Kidney (tissue), 14 donors: Measurements from ENCODE around the gene SIK3. TPM values are rescaled to one million over a fixed set of nuclear protein-coding genes. Genes with fewer than 3 reads are reported as not detected.

Source experiments
- DNase-seq, 5 donors: peaks; one replicate each; pipeline ENCODE4 v3.0.0-alpha.2; 2013 to 2020
- FAIRE-seq: peaks from 2 replicates; lab custom pipeline; 2012; peaks lifted over from hg19 to GRCh38; lab: Jason Lieb, UNC
- H3K27ac ChIP-seq, 2 donors: one replicate each; pipeline ENCODE4 v1.7.0; 2013; ENCODE audit warnings: low read depth in 2 of 2, low read length in 2 of 2, inconsistent platforms in 1 of 2
- H3K27me3 ChIP-seq: one replicate; pipeline ENCODE4 v1.7.1; 2013; ENCODE audit warnings: low read length, inconsistent platforms; ENCODE audit not compliant: control insufficient read depth, insufficient read depth
- H3K36me3 ChIP-seq, 3 donors: one replicate each; pipeline versions ENCODE4 v1.7.0 to v1.7.1; 2013; ENCODE audit warnings: low read length in 3 of 3, control low read depth in 1 of 3, inconsistent platforms in 1 of 3; ENCODE audit not compliant: insufficient read depth in 3 of 3, control insufficient read depth in 2 of 3
- H3K4me1 ChIP-seq, 3 donors: one replicate each; pipeline versions ENCODE4 v1.7.0 to v1.7.1; 2013; ENCODE audit warnings: low read length in 3 of 3, inconsistent platforms in 1 of 3, low read depth in 1 of 3; ENCODE audit not compliant: control insufficient read depth in 2 of 3, insufficient read depth in 2 of 3
- H3K4me3 ChIP-seq, 3 donors: one replicate each; pipeline versions ENCODE4 v1.7.0 to v1.8.1; 2013; ENCODE audit warnings: low read length in 3 of 3, control low read depth in 1 of 3, inconsistent platforms in 1 of 3
- H3K9ac ChIP-seq, 3 donors: one replicate each; pipeline versions ENCODE4 v1.7.0 to v1.7.1; 2013; ENCODE audit warnings: low read length in 3 of 3, control low read depth in 1 of 3, inconsistent platforms in 1 of 3
- H3K9me3 ChIP-seq, 3 donors: one replicate each; pipeline versions ENCODE4 v1.7.0 to v1.7.1; 2013; ENCODE audit warnings: low read length in 3 of 3, control low read depth in 1 of 3, inconsistent platforms in 1 of 3; ENCODE audit not compliant: control insufficient read depth in 2 of 3, insufficient read depth in 1 of 3
- intact Hi-C: fragments of 100-400 bp; cut with DNase I; formaldehyde crosslinking; loops from one replicate; pipeline ENCODE4 v1.11.1; 2022
- polyA plus RNA-seq: library from polyadenylated mRNA; stranded (reverse); fragments of 350-450 nt; fragmentation: Illumina TruSeq; extraction: RNeasy Lipid Tissue Mini Kit (QIAGEN cat#74804); gene quantifications from one replicate; pipeline ENCODE4 v1.2.3, GENCODE V29; 2014; ENCODE audit warnings: low read depth, low replicate concordance; ENCODE audit not compliant: insufficient read depth
- total RNA-seq: library from RNA; stranded (reverse); fragmentation: NEBNext Ultra II Directional; extraction: Animal tissue kit (Norgen Biotek cat#: 25700); gene quantifications from one replicate; pipeline ENCODE4 v1.2.1, GENCODE V29; 2021
- TF ChIP-seq, protein P1 (sequence below): IDR thresholded peaks from 3 replicates; pipeline ENCODE4 v1.5.1; 2012; ENCODE audit warnings: mild to moderate bottlenecking, moderate library complexity, borderline replicate concordance; ENCODE audit not compliant: insufficient read depth; ENCODE audit errors: extremely low read depth
- donor health status: control.
- donor health status: control.
- donor health status: control.
- donor health status: control.
- donor health status: control.
- donor health status: DM: yes; HTN: yes; CAD: no.
- donor health status: Normal renal cell carcinoma (clear cell type).

The SIK3 gene
- total and polyA plus RNA-seq, 2 donors from 2014 or later = 12.3 to 50.7 TPM

DNA sequence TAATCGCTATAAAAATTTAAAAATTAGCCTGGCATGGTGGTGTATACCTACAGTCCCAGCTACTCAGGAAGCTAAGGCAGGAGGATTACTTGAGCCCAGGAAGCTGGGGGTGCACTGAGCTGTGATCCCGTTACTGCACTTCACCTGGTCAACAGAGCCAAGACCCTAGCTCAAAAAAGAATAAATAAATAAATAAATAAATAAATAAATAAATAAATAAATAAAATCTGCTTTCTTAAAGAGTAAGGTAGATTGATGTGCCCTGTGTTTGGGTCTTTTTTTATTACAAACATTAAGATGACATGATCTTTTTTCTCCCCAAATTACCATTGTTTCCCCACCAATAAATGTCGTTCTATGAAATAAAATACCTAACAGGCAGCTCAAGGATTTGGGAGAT lies 146.5 kb downstream of the SIK3 start:
- FAIRE-seq (no peak), DNase-seq (no peak)

DNA sequence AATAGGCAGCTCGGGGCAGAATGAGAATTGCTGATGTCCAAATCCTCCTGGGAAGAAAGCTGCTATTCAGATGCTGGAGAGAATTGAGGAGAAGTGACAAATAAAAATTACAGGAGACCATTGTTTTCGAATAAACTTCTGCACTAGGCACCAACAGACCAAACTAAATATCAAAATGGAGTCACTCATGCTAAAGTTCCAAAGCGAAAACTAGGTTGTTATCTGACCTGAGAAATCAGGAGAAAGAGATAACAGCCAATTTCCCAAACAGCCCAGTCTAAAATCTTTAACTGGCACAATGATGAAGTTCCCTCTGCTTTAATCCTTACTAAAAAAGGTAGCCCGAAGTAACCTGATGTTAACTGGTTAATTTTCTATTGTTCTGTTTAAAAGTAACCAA lies 148.0 kb downstream of the SIK3 start:
- TF ChIP-seq, protein P1, sequence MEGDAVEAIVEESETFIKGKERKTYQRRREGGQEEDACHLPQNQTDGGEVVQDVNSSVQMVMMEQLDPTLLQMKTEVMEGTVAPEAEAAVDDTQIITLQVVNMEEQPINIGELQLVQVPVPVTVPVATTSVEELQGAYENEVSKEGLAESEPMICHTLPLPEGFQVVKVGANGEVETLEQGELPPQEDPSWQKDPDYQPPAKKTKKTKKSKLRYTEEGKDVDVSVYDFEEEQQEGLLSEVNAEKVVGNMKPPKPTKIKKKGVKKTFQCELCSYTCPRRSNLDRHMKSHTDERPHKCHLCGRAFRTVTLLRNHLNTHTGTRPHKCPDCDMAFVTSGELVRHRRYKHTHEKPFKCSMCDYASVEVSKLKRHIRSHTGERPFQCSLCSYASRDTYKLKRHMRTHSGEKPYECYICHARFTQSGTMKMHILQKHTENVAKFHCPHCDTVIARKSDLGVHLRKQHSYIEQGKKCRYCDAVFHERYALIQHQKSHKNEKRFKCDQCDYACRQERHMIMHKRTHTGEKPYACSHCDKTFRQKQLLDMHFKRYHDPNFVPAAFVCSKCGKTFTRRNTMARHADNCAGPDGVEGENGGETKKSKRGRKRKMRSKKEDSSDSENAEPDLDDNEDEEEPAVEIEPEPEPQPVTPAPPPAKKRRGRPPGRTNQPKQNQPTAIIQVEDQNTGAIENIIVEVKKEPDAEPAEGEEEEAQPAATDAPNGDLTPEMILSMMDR = no peak
- Histone ChIP-seq H3K9me3 (no peaks in the 10 kb centered on the region), H3K4me1 (no peaks in the 10 kb centered on the region), H3K27me3 (no peaks in the 10 kb centered on the region), H3K36me3 (peaks cover 0 to 12% (median 4%) of the 10 kb centered on the region in 3 donors), H3K27ac (no peak overlapping the region), H3K4me3 (no peak overlapping the region), H3K9ac (no peak overlapping the region)
- intact Hi-C loops = no loop called here
- no peak for DNase-seq
- FAIRE-seq = no peak

More for the DNA sequence above, 146.5 kb downstream of the SIK3 start:
- Histone ChIP-seq H3K36me3 (peaks cover 0 to 14% (median 4%) of the 10 kb centered on the region in 3 donors), H3K9me3 (no peaks in the 10 kb centered on the region), H3K27ac (no peak overlapping the region), H3K4me1 (no peaks in the 10 kb centered on the region), H3K27me3 (no peaks in the 10 kb centered on the region), H3K4me3 (no peak overlapping the region), H3K9ac (no peak overlapping the region)
- TF ChIP-seq, protein P1 = no peak
- intact Hi-C loops = no loop called here

DNA sequence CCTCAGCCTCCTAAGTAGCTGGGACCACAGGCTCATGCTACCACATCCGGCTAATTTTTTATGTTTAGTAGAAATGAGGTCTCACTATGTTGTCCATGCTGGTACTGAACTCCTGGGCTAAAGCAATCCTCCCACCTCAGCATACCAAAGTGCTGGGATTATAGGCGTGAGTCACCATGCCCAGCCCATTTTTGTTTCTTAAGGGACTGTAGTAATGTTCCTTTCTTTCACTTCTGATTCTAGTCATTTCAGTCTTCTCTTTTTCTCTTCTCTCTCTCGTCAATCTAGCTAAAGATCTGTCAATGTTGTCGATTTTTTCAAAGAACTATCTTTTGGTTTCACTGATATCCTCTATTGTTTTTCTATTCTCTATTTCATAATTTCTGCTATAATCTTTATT lies 149.8 kb downstream of the SIK3 start:
- intact Hi-C loops = no loop called here
- Histone ChIP-seq H3K4me3 (no peak overlapping the region), H3K9ac (no peak overlapping the region), H3K4me1 (no peaks in the 10 kb centered on the region), H3K27ac (no peak overlapping the region), H3K9me3 (no peaks in the 10 kb centered on the region), H3K36me3 (peaks cover 0 to 10% (median 6%) of the 10 kb centered on the region in 3 donors), H3K27me3 (no peaks in the 10 kb centered on the region)
- FAIRE-seq (no peak), DNase-seq (no peak)
- TF ChIP-seq, protein P1 = no peak

DNA sequence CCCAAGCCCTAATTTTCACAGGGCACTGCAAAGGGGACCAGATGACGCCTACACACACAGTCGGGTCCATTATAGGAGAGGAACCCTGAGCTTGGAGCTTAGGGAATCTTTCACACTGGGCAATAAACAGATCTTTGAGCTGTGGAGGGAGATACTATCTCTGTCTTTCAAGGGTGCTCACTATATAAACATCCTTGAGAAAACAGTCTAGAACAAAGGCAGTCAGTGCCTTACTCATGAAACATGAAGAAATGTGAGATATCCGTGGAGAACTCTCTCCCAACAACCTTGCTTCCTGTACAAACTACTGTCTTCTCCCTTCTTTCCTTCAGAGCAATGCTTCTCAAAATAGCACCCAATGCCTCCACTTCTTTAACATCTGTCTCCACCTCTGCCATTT lies 151.8 kb downstream of the SIK3 start:
- Histone ChIP-seq H3K9ac (no peak overlapping the region), H3K4me1 (no peaks in the 10 kb centered on the region), H3K36me3 (peaks cover 0 to 10% (median 4%) of the 10 kb centered on the region in 3 donors), H3K27ac (no peak overlapping the region), H3K9me3 (no peaks in the 10 kb centered on the region), H3K4me3 (no peak overlapping the region), H3K27me3 (no peaks in the 10 kb centered on the region)
- intact Hi-C loops = no loop called here
- TF ChIP-seq, protein P1 = no peak
- no peak for FAIRE-seq
- DNase-seq = no peak
